ENCODE measurements around the gene SLC25A43. TPM values are rescaled to one million over a fixed set of nuclear protein-coding genes. Genes with fewer than 3 reads are reported as not detected.
"Not testable (repeated sequence)": the region's sequence is repeated elsewhere in the genome, so short reads cannot be mapped to it uniquely, and the experiment has no call there.

Gene SLC25A43
- total and polyA plus RNA-seq, 2 of the 8 experiments (the other 6 are each of a cell fraction or from before 2014, with no cell fraction given): 3.1 to 5.8 TPM

DNA sequence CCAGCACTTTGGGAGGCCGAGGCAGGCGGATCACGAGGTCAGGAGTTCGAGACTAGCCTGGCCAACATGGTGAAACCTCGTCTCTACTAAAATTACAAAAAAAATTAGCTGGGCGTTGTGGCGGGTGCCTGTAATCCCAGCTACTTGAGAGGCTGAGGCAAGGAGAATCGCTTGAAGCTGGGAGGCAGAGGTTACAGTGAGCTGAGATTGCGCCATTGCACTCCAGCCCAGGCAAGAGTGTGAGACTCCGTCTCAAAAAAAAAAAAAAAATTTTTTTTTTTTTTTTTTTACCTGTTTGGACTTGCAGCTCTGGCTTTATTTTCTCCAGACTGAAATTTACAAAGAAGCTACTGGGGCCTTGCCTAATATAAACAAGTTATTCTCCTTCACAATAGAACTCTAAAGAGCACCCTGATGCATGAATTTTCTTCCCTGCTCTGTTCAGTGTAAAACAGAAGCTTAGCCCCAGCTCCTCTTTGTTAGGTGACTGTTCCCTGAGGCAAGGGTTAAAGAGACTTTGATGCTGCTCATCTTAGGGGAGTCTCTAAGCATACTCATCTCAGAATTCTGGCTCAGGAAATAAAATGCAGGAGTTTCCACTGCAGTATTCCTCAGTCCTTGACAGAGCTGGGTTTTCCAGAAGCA, 94.8 kb downstream of the SLC25A43 start:
- H3K18ac ChIP-seq (ENCODE audit: extremely low read depth, low read length); H2BK15ac ChIP-seq (ENCODE audit: low read length); FAIRE-seq; H3K4me1 ChIP-seq (replicated peaks in 1 of 4; ENCODE audit: control insufficient read depth in 3 of 4, insufficient read depth in 4 of 4, low read length in 3 of 4); H3K9me3 ChIP-seq (ENCODE audit: insufficient read depth in 2 of 2, low read depth in 1 of 2, low read length in 1 of 2); H3K79me1 ChIP-seq (ENCODE audit: low read depth, low read length); H3K36me3 ChIP-seq (ENCODE audit: control insufficient read depth in 2 of 4, insufficient read depth in 4 of 4, low read length in 3 of 4); H4K5ac ChIP-seq (ENCODE audit: insufficient read length, low read depth, low read length); H3K23me2 ChIP-seq (ENCODE audit: low read depth, low read length); H4K20me1 ChIP-seq (replicated peaks in 1 of 2; ENCODE audit: control insufficient read depth in 1 of 2, insufficient read depth in 2 of 2, low read length in 2 of 2); H3K56ac ChIP-seq (replicated peaks; ENCODE audit: insufficient read length, low read depth, low read length); H3K23ac ChIP-seq (ENCODE audit: insufficient read length); H3K27ac ChIP-seq (ENCODE audit: low read depth, low read length); POLR2A ChIA-PET (ENCODE audit: partially characterized antibody); H2BK20ac ChIP-seq (ENCODE audit: low read length); H4K8ac ChIP-seq (ENCODE audit: extremely low read depth, insufficient read depth, low read length); H2BK5ac ChIP-seq (ENCODE audit: low read depth, low read length); H3K4me3 ChIP-seq (ENCODE audit: extremely low read depth in 1 of 4, insufficient read depth in 2 of 4, low read depth in 3 of 4, low read length in 4 of 4); H4K91ac ChIP-seq (replicated peaks; ENCODE audit: insufficient read length, low read length); H3K14ac ChIP-seq (ENCODE audit: insufficient read length); H3K79me2 ChIP-seq (ENCODE audit: control insufficient read depth in 1 of 2, insufficient read depth in 2 of 2, low read length in 2 of 2); H2AFZ ChIP-seq (ENCODE audit: low read length); DNase-seq (ENCODE audit: low read depth in 1 of 2, low spot score in 2 of 2); H2AK5ac ChIP-seq (ENCODE audit: low read depth, low read length); H2BK12ac ChIP-seq (ENCODE audit: low read depth, low read length); H2BK120ac ChIP-seq (replicated peaks; ENCODE audit: low read depth, low read length); H3K4me2 ChIP-seq (ENCODE audit: insufficient read depth in 1 of 2, low read depth in 2 of 2, low read length in 2 of 2); H3K4ac ChIP-seq (replicated peaks; ENCODE audit: insufficient read length, low read depth, low read length); H3K27me3 ChIP-seq (replicated peaks in 1 of 4; ENCODE audit: control insufficient read depth in 3 of 4, extremely low read depth in 1 of 4, insufficient read depth in 3 of 4, low read length in 3 of 4); H3K9ac ChIP-seq (replicated peaks in 1 of 4; ENCODE audit: extremely low read depth in 1 of 4, low read depth in 3 of 4, low read length in 3 of 4): not testable (repeated sequence)
- 61% methylated on average over 4 of the region's 10 CpGs; no CpG with 5 or more reads in 1 of the 2 experiments for WGBS, 2 experiments (ENCODE audit: extremely low coverage in 1 of 2, insufficient coverage in 1 of 2, insufficient read length in 1 of 2, insufficient replicate concordance in 2 of 2, low coverage in 1 of 2, low lambda C conversion rate in 2 of 2, missing lambda C conversion rate in 1 of 2)
- CTCF ChIA-PET (ENCODE audit: partially characterized antibody): interaction anchor here (0.9 to 3.3 kb wide), 10 partner anchors 9 to 35 kb away, joined by 3 to 11 read pairs (median 4); no protein-coding TSS in a partner anchor
